ENCODE data around the gene HOXC6.

Gene HOXC6

GRCh38 chr12:54028314-54029201 lies at the start of gene HOXC6:
HOXC6 (plus strand) TSS chr12:54028440; CDS start chr12:54028522, 82 bp downstream.
- Histone ChIP-seq H3K27ac (ENCODE audit: low read depth, low read length) (no peak within 1 kb of the TSS), H3K9ac (ENCODE audit: low read length) (no peak within 1 kb of the TSS), H3K4me3 (ENCODE audit: low read length) (no peak within 1 kb of the TSS), H3K27me3 (ENCODE audit: control insufficient read depth, insufficient read depth, low read length) (peaks cover 65% of the 10 kb centered on the region), H3K4me1 (ENCODE audit: control insufficient read depth, insufficient read depth, low read length) (no peaks in the 10 kb centered on the region), H3K36me3 (ENCODE audit: control insufficient read depth, insufficient read depth, low read length) (no peaks in the 10 kb centered on the region)

GRCh38 chr12:53978477-53979356 lies 49.5 kb upstream of the HOXC6 start:
- H3K36me3 ChIP-seq (ENCODE audit: control insufficient read depth, insufficient read depth, low read length) = no peaks in the 10 kb centered on the region
- no peak overlapping the region for H3K9ac ChIP-seq (ENCODE audit: low read length)
- no peak overlapping the region for H3K27ac ChIP-seq (ENCODE audit: low read depth, low read length)
- no peak overlapping the region for H3K4me3 ChIP-seq (ENCODE audit: low read length)
- no peaks in the 10 kb centered on the region for H3K4me1 ChIP-seq (ENCODE audit: control insufficient read depth, insufficient read depth, low read length)
- H3K27me3 ChIP-seq (ENCODE audit: control insufficient read depth, insufficient read depth, low read length) = peaks cover 72% of the 10 kb centered on the region

GRCh38 chr12:53980104-53980801 lies 48.0 kb upstream of the HOXC6 start:
- Histone ChIP-seq H3K27me3 (ENCODE audit: control insufficient read depth, insufficient read depth, low read length) (peaks cover 71% of the 10 kb centered on the region), H3K4me3 (ENCODE audit: low read length) (no peak overlapping the region), H3K4me1 (ENCODE audit: control insufficient read depth, insufficient read depth, low read length) (peaks cover under 1% of the 10 kb centered on the region), H3K27ac (ENCODE audit: low read depth, low read length) (no peak overlapping the region), H3K36me3 (ENCODE audit: control insufficient read depth, insufficient read depth, low read length) (no peaks in the 10 kb centered on the region), H3K9ac (ENCODE audit: low read length) (no peak overlapping the region)

GRCh38 chr12:53980802-53981496 lies 47.3 kb upstream of the HOXC6 start:
- Histone ChIP-seq H3K27me3 (ENCODE audit: control insufficient read depth, insufficient read depth, low read length) (peaks cover 72% of the 10 kb centered on the region), H3K36me3 (ENCODE audit: control insufficient read depth, insufficient read depth, low read length) (no peaks in the 10 kb centered on the region), H3K4me1 (ENCODE audit: control insufficient read depth, insufficient read depth, low read length) (peaks cover 3% of the 10 kb centered on the region), H3K27ac (ENCODE audit: low read depth, low read length) (no peak overlapping the region), H3K9ac (ENCODE audit: low read length) (no peak overlapping the region), H3K4me3 (ENCODE audit: low read length) (no peak overlapping the region)

- H3K36me3 ChIP-seq (ENCODE audit: control insufficient read depth, insufficient read depth, low read length) = no peaks in the 10 kb centered on the region
- peaks cover 3% of the 10 kb centered on the region for H3K4me1 ChIP-seq (ENCODE audit: control insufficient read depth, insufficient read depth, low read length)
- peaks cover 69% of the 10 kb centered on the region for H3K27me3 ChIP-seq (ENCODE audit: control insufficient read depth, insufficient read depth, low read length)
- no peak overlapping the region for H3K27ac ChIP-seq (ENCODE audit: low read depth, low read length)
- H3K4me3 ChIP-seq (ENCODE audit: low read length) = no peak overlapping the region
- H3K9ac ChIP-seq (ENCODE audit: low read length) = no peak overlapping the region
Measured at GRCh38 chr12:53981634-53982565, 46.3 kb upstream of the HOXC6 start.

- Histone ChIP-seq H3K9ac (ENCODE audit: low read length) (no peak overlapping the region), H3K4me3 (ENCODE audit: low read length) (no peak overlapping the region), H3K36me3 (ENCODE audit: control insufficient read depth, insufficient read depth, low read length) (no peaks in the 10 kb centered on the region), H3K27me3 (ENCODE audit: control insufficient read depth, insufficient read depth, low read length) (peaks cover 70% of the 10 kb centered on the region), H3K27ac (ENCODE audit: low read depth, low read length) (no peak overlapping the region), H3K4me1 (ENCODE audit: control insufficient read depth, insufficient read depth, low read length) (peaks cover 3% of the 10 kb centered on the region)
Measured at GRCh38 chr12:53982648-53983567, 45.3 kb upstream of the HOXC6 start.

GRCh38 chr12:53983568-53983949 lies 44.7 kb upstream of the HOXC6 start:
- Histone ChIP-seq H3K4me1 (ENCODE audit: control insufficient read depth, insufficient read depth, low read length) (peaks cover 3% of the 10 kb centered on the region), H3K9ac (ENCODE audit: low read length) (no peak overlapping the region), H3K27ac (ENCODE audit: low read depth, low read length) (no peak overlapping the region), H3K4me3 (ENCODE audit: low read length) (no peak overlapping the region), H3K27me3 (ENCODE audit: control insufficient read depth, insufficient read depth, low read length) (peaks cover 72% of the 10 kb centered on the region), H3K36me3 (ENCODE audit: control insufficient read depth, insufficient read depth, low read length) (no peaks in the 10 kb centered on the region)

- Histone ChIP-seq H3K4me3 (ENCODE audit: low read length) (no peak overlapping the region), H3K27me3 (ENCODE audit: control insufficient read depth, insufficient read depth, low read length) (peaks cover 74% of the 10 kb centered on the region), H3K9ac (ENCODE audit: low read length) (no peak overlapping the region), H3K27ac (ENCODE audit: low read depth, low read length) (no peak overlapping the region), H3K4me1 (ENCODE audit: control insufficient read depth, insufficient read depth, low read length) (peaks cover 3% of the 10 kb centered on the region), H3K36me3 (ENCODE audit: control insufficient read depth, insufficient read depth, low read length) (no peaks in the 10 kb centered on the region)
Measured at GRCh38 chr12:53983950-53984572, 44.2 kb upstream of the HOXC6 start.

- Histone ChIP-seq H3K27ac (ENCODE audit: low read depth, low read length) (no peak within 1 kb of the TSS), H3K9ac (ENCODE audit: low read length) (no peak within 1 kb of the TSS), H3K36me3 (ENCODE audit: control insufficient read depth, insufficient read depth, low read length) (no peaks in the 10 kb centered on the region), H3K4me1 (ENCODE audit: control insufficient read depth, insufficient read depth, low read length) (peaks cover 3% of the 10 kb centered on the region), H3K27me3 (ENCODE audit: control insufficient read depth, insufficient read depth, low read length) (peaks cover 74% of the 10 kb centered on the region), H3K4me3 (ENCODE audit: low read length) (no peak within 1 kb of the TSS)
Measured at GRCh38 chr12:53984901-53985691, 43.1 kb upstream of the HOXC6 start, which contains the start of gene HOXC10. HOXC10 (plus strand) TSS chr12:53985146; CDS start chr12:53985260, 114 bp downstream.

GRCh38 chr12:53985692-53985993 lies 42.6 kb upstream of the HOXC6 start:
- no peak overlapping the region for H3K27ac ChIP-seq (ENCODE audit: low read depth, low read length)
- peaks cover 3% of the 10 kb centered on the region for H3K4me1 ChIP-seq (ENCODE audit: control insufficient read depth, insufficient read depth, low read length)
- H3K36me3 ChIP-seq (ENCODE audit: control insufficient read depth, insufficient read depth, low read length) = no peaks in the 10 kb centered on the region
- H3K9ac ChIP-seq (ENCODE audit: low read length) = no peak overlapping the region
- H3K4me3 ChIP-seq (ENCODE audit: low read length) = no peak overlapping the region
- H3K27me3 ChIP-seq (ENCODE audit: control insufficient read depth, insufficient read depth, low read length) = peaks cover 76% of the 10 kb centered on the region

Measured in rectal smooth muscle tissue (tissue), 1 donor.